ENCODE results near the gene PIH1D2.

GRCh38 chr11:112082729-112083128 lies 8.9 kb upstream of the PIH1D2 start:
- TF ChIP-seq POLR2A (IDR thresholded peaks at IDR 0.05) (no peak), CTCF (IDR thresholded peaks at IDR 0.05) (no peak)
